ENCODE measurements around the gene GABRG3. TPM values are rescaled to one million over a fixed set of nuclear protein-coding genes. Genes with fewer than 3 reads are reported as not detected.

Gene GABRG3
- total RNA-seq (2014; rRNA removed; shearing (Covaris generic)) = 0.03 and 0.20 TPM in 2 replicates
- polyA plus RNA-seq (2014; cell fraction: nucleus; rRNA removed) = 0.08 TPM in 1 of 2 replicates, not detected in the other

DNA sequence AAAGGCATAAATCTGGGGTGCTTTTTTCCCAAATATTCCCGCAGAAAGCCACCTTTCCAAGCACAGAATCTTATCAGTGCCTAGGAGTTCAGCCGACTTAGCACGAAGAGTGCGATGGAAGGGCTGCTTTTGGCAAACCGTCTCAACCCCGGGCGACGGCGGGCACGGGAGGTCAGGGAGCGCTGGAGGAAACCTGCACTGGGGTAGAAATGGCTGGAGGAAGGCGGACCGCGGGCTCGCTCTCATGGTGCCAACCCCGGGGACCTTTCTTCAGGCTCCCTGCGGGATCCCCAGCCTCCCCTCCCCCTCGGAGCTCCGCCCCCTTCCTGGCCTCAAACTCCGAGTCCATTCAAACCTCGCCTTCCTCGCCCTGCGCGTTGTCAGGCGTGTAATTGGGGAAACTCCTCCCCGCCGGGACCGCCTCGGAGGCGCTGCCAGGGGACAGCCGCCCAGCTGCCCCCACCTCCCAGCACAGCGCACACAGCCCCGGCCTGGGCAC is at the start of gene GABRG3:
Gene GABRG3 (plus strand): TSS at position 470 of the 499 bp plus-strand sequence.
- no peak for DNase-seq (ENCODE audit: extremely low read depth, low read depth)

DNA sequence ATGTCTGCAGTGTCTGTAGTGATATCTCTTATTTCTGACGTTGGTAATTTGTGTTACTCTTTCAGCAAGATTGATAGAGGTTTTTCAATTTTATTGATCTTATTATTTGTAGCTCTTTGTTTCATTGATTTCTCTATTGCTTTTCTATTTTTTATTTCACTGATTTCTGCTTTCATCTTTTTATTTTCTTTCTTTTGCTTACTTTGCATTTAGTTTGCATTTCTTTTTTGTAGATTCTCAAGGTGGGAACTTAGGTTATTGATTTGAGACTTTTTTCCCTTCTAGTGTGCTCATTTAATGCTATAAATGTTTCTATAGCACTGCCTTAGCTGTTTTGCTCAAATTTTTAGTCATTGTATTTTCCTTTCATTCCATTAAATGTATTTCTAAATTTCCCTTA is 49.5 kb upstream of the GABRG3 start:
- DNase-seq (ENCODE audit: extremely low read depth, low read depth) = no peak

DNA sequence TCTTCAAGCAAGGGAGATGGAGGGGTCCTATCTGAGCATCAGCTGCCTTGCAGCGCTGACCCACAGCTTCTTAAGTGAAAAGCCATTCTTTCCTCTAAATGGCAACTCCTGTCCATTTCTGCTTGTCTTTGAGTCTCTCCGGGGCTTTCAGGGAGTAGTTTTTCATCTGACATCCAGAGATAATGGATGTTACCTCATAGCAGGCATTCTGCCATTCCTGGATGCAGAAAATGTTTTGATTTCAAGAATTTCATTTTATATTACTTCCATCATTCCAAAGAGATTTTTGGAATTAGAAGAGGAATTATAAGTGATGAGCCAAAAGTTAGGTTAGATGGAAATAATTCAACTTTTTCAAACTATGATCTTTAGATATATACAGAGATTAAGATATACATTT is 44.9 kb upstream of the GABRG3 start:
- DNase-seq (ENCODE audit: extremely low read depth, low read depth) = no peak

DNA sequence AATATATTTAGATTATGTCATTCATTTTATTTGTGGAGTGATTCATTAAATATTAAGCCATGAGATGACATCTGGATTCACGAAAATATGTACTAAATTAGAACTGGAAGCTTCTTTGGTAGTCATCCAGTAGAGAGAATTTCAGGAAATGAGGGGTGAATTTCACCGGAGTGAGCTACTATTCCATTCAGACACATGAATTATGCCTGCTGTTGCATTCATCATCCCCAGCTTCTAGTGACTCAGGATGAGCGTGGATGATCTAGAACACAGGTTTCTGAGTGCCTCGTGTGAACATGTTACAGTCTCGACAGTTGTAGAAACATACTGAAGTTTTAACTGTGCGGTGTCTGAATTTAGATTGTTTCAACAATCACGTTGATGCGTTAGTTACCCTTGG is 42.9 kb upstream of the GABRG3 start:
- DNase-seq (ENCODE audit: extremely low read depth, low read depth) = no peak

DNA sequence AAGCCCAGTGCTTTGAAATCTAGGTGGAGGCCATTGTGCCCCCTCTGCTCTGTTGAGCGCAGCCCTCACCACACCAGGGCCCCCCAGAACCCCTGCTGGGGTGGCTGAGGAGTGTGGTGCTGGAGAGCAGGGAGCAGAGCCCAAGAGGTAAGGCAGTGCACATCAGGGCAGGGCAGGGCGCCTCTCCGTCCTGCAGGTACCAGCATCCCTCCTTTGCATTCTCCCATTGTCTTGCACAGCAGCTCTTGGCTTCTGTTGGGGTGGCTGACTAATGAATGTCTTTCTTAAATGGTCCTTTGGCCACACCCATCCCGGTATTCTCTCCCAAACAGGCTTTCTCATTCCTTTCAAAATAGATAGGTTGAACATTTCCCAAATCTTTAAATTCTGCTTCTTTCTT is 41.4 kb upstream of the GABRG3 start:
- no peak for DNase-seq (ENCODE audit: extremely low read depth, low read depth)

DNA sequence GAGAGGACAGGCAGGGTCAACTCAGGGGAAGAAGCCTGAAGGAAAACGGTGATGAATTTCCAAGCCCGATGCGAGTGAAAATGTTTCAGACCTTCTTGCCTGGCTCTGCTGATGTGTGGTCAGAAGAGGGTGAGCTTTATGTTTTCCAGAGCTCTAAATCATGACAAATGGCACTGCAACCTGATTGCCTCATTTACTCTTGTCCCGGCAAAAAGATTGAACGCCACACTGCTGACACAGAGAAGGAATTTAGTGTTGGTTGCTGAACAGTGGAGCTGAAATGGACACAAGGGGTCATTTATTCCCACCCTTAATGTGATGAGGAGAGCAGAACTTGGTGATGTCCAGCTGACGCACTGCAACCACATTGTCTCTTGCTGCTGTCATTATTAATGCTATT is 36.1 kb upstream of the GABRG3 start:
- DNase-seq (ENCODE audit: extremely low read depth, low read depth) = no peak

DNA sequence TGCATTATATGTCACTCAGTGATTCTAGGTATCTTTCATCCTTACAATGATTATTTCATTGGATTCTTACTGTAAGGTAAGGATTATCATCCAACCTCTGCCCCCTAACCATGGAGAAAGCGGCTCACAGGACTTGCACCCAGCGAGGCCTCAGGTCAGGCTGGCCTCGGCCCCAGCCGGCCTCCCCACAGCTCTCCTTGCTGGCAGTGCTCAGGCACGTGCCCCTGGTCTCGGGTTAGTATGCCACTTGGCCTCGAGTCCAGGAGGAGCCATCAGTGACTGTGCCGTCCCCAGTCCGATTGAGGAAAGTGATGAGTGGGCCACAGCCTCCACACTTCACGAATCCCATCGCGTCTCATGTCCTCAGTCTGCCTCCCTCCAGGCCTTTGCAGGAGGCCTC is 35.7 kb upstream of the GABRG3 start:
- no peak for DNase-seq (ENCODE audit: extremely low read depth, low read depth)

DNA sequence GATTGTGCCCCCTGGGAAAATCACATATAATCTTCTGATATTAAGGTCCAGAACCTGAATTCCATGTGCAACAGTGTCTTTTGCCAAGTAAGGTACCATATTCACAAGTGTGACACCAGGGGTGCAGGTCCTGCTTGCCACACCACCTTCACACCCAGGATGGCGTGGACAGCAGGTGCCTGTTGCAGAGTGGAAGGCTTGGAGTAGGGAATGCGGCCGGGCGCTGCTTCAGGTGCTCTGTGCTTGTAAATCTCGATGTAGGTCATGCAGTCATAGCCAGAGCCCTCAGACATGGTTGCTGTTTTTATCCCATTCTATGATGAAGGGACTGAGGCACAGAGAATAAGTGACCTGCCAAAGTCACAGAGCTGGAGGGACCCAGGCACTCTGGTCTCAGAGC is 34.5 kb upstream of the GABRG3 start:
- no peak for DNase-seq (ENCODE audit: extremely low read depth, low read depth)

DNA sequence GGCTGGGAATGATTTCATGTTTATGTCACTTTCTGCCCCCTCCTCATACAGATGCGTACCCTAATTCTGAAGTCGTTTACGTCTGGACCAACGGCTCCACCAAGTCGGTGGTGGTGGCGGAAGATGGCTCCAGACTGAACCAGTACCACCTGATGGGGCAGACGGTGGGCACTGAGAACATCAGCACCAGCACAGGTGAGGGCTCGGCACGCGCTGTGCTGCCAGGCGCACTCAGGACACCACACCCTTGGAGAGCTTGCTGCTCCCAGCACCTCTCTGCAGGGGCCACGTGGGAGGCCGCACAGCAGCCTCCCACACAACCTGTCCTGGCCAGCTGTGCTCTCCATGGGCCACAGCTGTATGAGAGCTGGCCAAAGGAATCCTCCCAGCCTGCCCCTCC is 33.8 kb upstream of the GABRG3 start:
- DNase-seq (ENCODE audit: extremely low read depth, low read depth) = no peak

DNA sequence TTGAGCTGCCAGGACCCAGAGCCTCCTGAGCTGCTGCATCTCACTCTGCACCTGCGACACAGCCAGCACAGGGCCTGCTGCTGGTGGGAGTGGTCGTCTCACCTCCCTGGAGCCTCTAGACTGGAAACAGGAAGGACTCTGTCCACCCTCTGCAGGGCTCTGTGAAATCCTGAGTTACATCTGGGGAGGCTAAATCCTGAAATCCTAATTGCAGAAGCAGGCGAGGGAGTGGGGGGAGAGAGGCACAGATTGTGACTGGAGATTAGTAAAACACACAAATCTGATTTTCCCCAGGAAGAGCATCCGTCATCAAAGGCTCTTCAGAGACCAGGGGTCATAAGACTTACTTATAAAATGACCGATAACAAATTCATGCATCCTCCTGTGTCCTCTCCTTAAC is 31.6 kb upstream of the GABRG3 start:
- DNase-seq (ENCODE audit: extremely low read depth, low read depth) = no peak

DNA sequence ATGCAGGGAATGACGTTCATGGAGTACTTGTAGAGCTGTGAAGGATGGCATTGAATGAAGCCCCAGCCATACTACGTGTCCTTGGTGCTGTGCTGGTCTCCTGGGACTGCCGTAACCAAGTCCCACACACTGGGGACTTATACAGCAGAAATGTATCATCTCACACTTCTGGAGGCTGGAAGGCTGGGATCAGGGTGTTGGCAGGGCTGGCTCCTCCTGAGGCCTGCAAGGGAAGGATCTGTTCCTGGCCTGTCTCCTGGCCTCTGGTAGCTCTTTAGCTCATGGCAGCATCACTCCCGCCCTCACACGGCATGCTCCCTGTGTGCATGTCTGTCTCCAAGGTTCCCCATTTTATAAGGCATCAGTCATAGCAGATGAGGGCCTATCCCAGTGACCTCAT is 29.5 kb upstream of the GABRG3 start:
- no peak for DNase-seq (ENCODE audit: extremely low read depth, low read depth)

DNA sequence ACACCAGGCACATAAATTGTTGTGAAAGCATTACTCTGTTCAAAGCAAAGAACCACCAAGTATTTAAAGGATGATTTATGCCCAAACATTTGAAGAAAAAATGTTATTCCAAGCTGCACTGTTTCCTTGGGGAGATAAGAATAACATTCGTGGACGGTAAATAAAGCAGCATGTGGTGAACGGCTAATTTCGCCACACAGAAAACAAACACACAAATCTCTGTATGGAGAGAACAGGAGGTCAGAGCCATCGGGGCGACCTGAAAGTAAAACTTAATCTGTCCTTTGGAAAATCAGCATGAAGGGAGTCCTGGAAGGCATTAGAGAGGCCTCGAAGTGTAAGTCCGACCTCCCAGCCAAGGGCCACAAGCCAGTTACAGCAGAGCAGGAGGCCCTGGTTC is 27.1 kb upstream of the GABRG3 start:
- no peak for DNase-seq (ENCODE audit: extremely low read depth, low read depth)

DNA sequence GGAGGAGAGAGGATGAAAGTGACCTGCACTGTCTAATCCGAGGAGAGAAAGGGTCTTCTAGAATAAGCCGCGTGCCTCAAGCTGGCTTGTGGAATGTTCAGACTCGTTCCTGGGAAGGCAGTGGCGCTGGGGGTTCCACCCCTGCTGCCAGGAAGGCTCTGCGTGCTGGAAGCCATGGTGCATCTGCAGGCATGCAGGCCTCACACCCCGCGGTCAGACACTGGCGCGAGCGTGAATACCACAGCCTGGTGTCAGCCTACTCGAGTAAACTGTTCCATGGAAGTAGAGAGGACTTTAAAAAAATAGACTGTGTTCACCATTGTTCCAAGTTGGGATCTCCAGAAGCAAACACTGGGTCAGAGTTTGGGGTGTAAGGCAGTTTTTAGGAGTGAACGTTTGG is 25.9 kb upstream of the GABRG3 start:
- DNase-seq (ENCODE audit: extremely low read depth, low read depth) = no peak

DNA sequence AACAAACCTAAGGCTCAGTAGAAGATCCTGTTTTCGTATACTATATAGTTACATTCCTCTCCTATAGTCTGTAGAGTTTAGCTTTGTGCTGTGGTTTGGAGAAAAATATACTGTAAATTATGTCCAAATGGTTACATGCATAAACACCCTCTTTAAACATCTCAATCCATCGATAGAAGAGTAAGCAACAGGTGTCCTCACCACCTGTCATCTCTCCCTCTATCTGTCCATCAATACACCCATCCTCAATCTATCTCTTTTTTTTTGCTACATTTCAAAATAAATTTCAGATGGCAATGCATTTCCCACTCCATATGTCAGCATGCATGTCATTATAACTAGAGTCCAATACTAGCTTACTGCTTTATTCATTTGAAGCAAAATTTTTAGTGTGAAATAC is 21.0 kb upstream of the GABRG3 start:
- DNase-seq (ENCODE audit: extremely low read depth, low read depth) = no peak

DNA sequence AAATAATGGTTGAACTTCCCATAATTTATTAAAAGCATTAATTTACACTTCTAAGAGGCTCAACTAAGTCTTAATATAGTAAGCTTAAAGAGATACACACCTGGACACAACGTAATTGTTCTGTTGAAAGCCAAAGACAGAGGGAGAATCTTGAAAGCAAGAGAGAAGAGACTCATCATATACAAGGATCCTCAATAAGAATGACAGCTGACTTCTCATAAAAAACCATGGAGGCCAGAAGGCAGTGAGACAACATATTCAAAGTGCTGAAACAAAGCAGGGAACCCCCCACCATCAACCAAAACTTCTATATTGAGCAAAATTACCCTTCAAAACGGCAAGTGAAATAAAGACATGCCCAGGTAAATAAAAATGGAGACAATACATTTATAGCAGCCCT is 16.6 kb upstream of the GABRG3 start:
- no peak for DNase-seq (ENCODE audit: extremely low read depth, low read depth)

DNA sequence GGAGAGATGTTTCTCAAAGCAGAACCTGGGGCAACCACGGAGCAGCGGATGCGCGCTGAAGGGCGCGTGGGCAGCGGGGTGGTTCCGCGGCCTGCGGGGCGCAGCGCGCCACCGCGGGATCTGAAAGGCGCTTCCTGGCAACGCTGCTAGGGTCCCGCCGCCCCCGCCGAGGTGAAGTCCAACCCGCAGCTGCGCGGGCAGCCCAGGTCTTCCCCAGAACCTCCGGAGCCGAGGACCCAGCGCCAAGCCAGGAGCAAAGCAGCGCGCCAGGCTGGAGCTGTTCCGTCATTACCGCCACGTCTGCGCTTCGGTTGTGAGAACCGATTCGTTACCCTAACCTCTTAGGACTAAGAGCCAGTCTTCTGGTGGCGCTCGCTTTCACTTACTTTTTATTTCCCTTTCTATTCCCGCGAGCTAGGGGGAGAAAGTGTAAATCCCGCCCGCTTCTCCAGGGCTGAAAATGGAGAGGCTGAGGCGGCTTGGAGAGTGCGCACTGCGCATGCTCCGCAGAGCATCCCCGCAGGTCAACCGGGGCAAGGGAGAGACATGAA is 3.2 kb upstream of the GABRG3 start:
- DNase-seq (ENCODE audit: extremely low read depth, low read depth) = no peak

DNA sequence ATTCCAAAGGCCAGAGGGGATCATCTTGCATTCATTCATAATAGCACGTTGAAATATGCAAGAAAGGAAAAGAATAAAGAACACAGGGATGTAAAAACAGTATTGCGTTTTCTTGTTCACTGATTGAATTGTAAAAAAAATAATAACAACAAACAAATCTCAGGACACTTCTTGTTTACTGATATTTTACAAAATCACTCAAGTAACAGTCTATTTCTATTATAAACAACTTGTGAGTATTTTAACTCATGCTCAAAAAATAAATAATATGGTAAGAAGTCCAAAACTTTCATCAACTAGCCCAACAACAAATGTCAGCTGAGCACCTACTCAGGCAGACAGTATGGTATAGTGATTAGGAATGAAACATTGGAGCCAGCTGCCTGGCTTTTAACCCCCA is 2.2 kb upstream of the GABRG3 start:
- DNase-seq (ENCODE audit: extremely low read depth, low read depth) = no peak

DNA sequence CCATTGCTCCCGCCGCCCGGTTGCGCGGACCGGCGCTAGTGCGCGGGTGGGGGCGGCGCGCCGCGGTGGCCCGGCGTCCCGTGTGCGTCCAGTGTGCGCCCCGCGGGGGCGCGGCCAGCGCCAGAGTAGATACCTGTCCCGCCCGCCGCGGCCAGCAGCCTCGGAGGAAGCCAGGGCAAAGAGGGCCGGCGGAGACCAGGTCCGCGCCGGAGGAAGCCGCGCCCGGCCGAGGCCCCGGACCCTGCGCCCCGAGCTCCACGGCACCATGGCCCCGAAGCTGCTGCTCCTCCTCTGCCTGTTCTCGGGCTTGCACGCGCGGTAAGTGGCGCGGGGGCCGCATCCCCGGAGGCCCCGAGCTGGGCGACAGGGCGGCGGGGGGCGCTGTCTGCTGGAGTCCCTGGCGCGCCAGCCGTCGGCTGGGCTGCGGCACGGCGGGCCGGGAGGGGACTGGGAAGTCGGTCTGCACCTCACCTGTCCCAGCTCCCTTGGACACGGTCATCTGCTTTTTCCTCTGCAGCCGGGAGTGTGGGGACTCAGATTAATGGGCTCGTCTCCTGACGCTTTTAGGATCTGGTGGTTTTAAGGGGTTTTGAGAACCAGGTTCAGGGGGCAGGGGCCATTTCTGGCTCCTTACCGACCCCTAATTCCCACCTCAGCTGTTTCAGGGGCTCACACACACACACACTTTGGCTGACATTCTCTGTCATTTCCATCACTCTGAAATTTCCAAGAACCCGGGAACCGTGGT is 464 bp downstream of the GABRG3 start:
- DNase-seq (ENCODE audit: extremely low read depth, low read depth) = no peak

DNA sequence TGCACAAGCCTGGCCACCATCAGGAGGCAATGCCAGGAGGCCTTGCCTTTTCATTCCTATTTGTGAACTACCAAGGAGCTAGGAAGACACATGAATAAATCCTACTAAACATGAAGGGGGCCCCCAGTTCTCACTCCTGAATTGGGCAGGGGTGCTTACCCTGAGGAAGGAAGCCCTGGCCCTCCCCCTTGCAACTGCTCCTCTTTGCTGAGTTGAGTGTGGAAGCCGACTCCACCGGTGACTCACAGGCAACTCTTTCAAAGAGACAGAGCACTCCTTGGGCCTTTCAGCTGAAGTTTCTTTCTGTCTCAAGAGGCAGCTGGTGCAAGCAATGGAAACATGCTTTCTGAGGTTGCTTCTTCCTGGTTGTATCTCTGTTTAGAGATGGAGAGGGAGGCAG is 1.7 kb downstream of the GABRG3 start:
- no peak for DNase-seq (ENCODE audit: extremely low read depth, low read depth)

DNA sequence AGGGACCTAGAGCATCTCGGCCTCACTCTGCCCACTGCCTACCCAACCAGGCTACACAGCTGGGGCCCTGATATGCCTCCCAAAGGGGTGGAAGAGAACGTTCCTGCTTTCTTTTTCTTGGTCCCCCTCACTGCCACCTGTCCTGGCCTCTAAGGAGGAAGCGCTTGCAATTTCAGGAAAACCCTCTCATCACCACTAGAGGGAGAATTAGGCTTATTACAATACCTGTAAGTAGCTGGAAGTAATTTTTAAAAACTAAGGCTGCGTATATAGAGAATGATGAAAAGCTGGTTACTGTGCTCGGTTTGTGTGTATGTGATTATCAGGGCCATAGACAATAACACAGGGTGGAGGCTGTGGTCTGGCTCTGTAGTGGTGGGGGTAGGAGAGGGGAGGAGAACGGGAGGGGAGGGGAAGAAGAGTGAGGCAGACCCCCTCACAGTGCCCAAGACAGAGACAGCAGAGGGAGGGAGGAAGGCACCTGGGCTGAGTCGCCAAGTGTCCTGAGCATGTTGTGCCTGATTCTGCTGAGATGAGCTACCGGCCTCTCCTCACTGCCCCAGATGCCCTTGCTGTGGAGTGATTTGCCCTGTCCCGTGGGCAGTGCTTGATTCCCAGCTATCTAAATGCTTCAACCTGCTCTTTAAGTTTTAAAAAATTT is 3.3 kb downstream of the GABRG3 start:
- peak; percentile 49 for DNase-seq (ENCODE audit: extremely low read depth, low read depth)

DNA sequence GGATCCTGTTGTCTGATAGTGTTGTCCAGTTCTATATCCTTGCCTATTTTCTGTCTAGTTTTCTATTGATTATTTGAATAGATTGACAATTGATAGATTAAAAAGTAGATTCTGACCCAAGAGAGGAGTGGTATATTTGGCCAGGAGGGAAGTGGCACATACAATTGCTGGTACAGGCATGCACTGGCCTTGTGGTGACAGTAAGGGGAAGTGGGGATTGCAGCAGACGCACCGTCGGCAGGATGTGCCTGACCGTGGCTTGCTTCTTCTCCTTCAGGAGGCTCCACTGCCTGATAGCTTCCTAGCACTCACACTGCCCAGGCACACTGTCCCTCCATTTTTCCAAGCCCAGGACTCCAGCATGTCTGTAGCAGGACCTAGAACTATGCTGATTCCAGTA is 10.5 kb downstream of the GABRG3 start:
- DNase-seq (ENCODE audit: extremely low read depth, low read depth) = no peak

DNA sequence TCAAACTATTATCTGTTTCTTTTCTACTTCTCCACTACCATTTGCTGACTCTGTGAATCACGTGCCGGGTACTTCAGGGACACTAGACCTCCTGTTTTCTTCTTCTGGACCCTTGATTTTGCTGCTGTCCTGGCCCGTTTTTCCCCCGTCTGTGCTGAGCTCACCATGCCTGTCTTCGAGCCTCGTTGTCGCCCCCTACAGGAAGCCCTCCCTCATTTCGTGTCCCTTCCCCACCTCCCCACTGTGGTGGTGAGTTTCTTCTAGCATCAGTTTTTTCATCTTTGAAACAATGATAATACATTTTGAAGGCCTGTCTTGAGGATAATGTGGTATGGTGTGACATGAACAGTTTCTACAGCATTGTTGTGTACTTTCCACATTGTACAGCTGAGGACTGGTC is 12.8 kb downstream of the GABRG3 start:
- DNase-seq (ENCODE audit: extremely low read depth, low read depth) = no peak
